ENCODE results near the gene EXOC2. TPM values are rescaled to one million over a fixed set of nuclear protein-coding genes. Genes with fewer than 3 reads are reported as not detected.

Gene EXOC2
- total RNA-seq, 2 donors from 2014 or later = 28.1 to 35.0 TPM

GRCh38 chr6:513961-514360, 179.0 kb downstream of the EXOC2 start:
- no peak for TF ChIP-seq CTCF (conservative IDR thresholded peaks at IDR 0.05)
- Mint-ChIP-seq H3K27me3 (ENCODE audit: insufficient read depth) (no peaks in the 10 kb centered on the region), H3K27ac (no peak overlapping the region), H3K4me3 (no peak overlapping the region), H3K4me1 (peaks cover 5% of the 10 kb centered on the region), H3K9me3 (peaks cover 10% of the 10 kb centered on the region), H3K36me3 (ENCODE audit: low read depth) (peaks cover 18% of the 10 kb centered on the region)
- Histone ChIP-seq H3K36me3 (ENCODE audit: control insufficient read depth, insufficient read depth, low read length) (peaks cover 17% of the 10 kb centered on the region), H3K4me1 (ENCODE audit: control insufficient read depth, insufficient read depth, low read length) (no peaks in the 10 kb centered on the region), H3K27me3 (ENCODE audit: control insufficient read depth, insufficient read depth, low read length, poor library complexity, severe bottlenecking) (no peaks in the 10 kb centered on the region), H3K4me3 (ENCODE audit: low read length) (no peak overlapping the region), H3K27ac (ENCODE audit: low read depth, low read length) (no peak overlapping the region), H3K9ac (ENCODE audit: extremely low read depth, low read length, poor library complexity, severe bottlenecking) (no peak overlapping the region), H3K9me3 (ENCODE audit: control insufficient read depth, low read length) (peaks cover 9% of the 10 kb centered on the region)
- WGBS, 2 experiments (ENCODE audit: insufficient coverage in 1 of 2, insufficient read length in 1 of 2) = 95 to 100% methylated on average over 2 to 3 of the region's 3 CpGs
- no peak for DNase-seq

GRCh38 chr6:513058-513457, 179.9 kb downstream of the EXOC2 start:
- no peaks in the 10 kb centered on the region for H3K4me1 ChIP-seq (ENCODE audit: control insufficient read depth, insufficient read depth, low read length)
- no peaks in the 10 kb centered on the region for H3K27me3 Mint-ChIP-seq (ENCODE audit: insufficient read depth)
- peaks cover 17% of the 10 kb centered on the region for H3K36me3 ChIP-seq (ENCODE audit: control insufficient read depth, insufficient read depth, low read length)
- 90 to 96% methylated on average over 10 to 15 of the region's 15 CpGs for WGBS, 2 experiments (ENCODE audit: insufficient coverage in 1 of 2, insufficient read length in 1 of 2)
- H3K4me3 Mint-ChIP-seq = no peak overlapping the region
- TF ChIP-seq CTCF (conservative IDR thresholded peaks at IDR 0.05) = no peak
- H3K27ac ChIP-seq (ENCODE audit: low read depth, low read length) = no peak overlapping the region
- H3K4me1 Mint-ChIP-seq = peaks cover 5% of the 10 kb centered on the region
- no peak for DNase-seq
- no peaks in the 10 kb centered on the region for H3K27me3 ChIP-seq (ENCODE audit: control insufficient read depth, insufficient read depth, low read length, poor library complexity, severe bottlenecking)
- H3K9me3 Mint-ChIP-seq = peaks cover 4% of the 10 kb centered on the region
- H3K36me3 Mint-ChIP-seq (ENCODE audit: low read depth) = peaks cover 11% of the 10 kb centered on the region
- H3K27ac Mint-ChIP-seq = no peak overlapping the region
- H3K4me3 ChIP-seq (ENCODE audit: low read length) = no peak overlapping the region
- H3K9ac ChIP-seq (ENCODE audit: extremely low read depth, low read length, poor library complexity, severe bottlenecking) = no peak overlapping the region
- peaks cover 7% of the 10 kb centered on the region for H3K9me3 ChIP-seq (ENCODE audit: control insufficient read depth, low read length)

- Mint-ChIP-seq H3K36me3 (ENCODE audit: low read depth) (peaks cover 2% of the 10 kb centered on the region), H3K9me3 (no peaks in the 10 kb centered on the region), H3K27ac (no peak overlapping the region), H3K27me3 (ENCODE audit: insufficient read depth) (no peaks in the 10 kb centered on the region), H3K4me3 (no peak overlapping the region), H3K4me1 (peaks cover 5% of the 10 kb centered on the region)
- no peak overlapping the region for H3K9ac ChIP-seq (ENCODE audit: extremely low read depth, low read length, poor library complexity, severe bottlenecking)
- no peaks in the 10 kb centered on the region for H3K4me1 ChIP-seq (ENCODE audit: control insufficient read depth, insufficient read depth, low read length)
- no peak for DNase-seq
- no peak for TF ChIP-seq CTCF (conservative IDR thresholded peaks at IDR 0.05)
- no peak overlapping the region for H3K27ac ChIP-seq (ENCODE audit: low read depth, low read length)
- H3K9me3 ChIP-seq (ENCODE audit: control insufficient read depth, low read length) = no peaks in the 10 kb centered on the region
- H3K4me3 ChIP-seq (ENCODE audit: low read length) = no peak overlapping the region
- H3K36me3 ChIP-seq (ENCODE audit: control insufficient read depth, insufficient read depth, low read length) = peaks cover 17% of the 10 kb centered on the region
- H3K27me3 ChIP-seq (ENCODE audit: control insufficient read depth, insufficient read depth, low read length, poor library complexity, severe bottlenecking) = no peaks in the 10 kb centered on the region
- 93 to 96% methylated on average over 12 of the region's 12 CpGs for WGBS, 2 experiments (ENCODE audit: insufficient coverage in 1 of 2, insufficient read length in 1 of 2)
Measured at GRCh38 chr6:511488-512137, 181.3 kb downstream of the EXOC2 start.

All from endodermal cell (in vitro differentiated cells).